ENCODE measurements around the gene SLC51B.

Gene SLC51B

GRCh38 chr15:65020419-65020818, 24.8 kb upstream of the SLC51B start:
- H2AFZ ChIP-seq (ENCODE audit: low read depth, low read length), result no peak overlapping the region
- DNase-seq (no peak), ATAC-seq (ENCODE audit: insufficient read depth, low read depth) (no peak)

GRCh38 chr15:65021488-65021887, 23.7 kb upstream of the SLC51B start:
- DNase-seq, result no peak
- no peak for TF ChIP-seq EZH2 (IDR thresholded peaks at IDR 0.05; ENCODE audit: borderline replicate concordance, low read depth, low read length, severe bottlenecking)
- TF ChIP-seq, protein P1, sequence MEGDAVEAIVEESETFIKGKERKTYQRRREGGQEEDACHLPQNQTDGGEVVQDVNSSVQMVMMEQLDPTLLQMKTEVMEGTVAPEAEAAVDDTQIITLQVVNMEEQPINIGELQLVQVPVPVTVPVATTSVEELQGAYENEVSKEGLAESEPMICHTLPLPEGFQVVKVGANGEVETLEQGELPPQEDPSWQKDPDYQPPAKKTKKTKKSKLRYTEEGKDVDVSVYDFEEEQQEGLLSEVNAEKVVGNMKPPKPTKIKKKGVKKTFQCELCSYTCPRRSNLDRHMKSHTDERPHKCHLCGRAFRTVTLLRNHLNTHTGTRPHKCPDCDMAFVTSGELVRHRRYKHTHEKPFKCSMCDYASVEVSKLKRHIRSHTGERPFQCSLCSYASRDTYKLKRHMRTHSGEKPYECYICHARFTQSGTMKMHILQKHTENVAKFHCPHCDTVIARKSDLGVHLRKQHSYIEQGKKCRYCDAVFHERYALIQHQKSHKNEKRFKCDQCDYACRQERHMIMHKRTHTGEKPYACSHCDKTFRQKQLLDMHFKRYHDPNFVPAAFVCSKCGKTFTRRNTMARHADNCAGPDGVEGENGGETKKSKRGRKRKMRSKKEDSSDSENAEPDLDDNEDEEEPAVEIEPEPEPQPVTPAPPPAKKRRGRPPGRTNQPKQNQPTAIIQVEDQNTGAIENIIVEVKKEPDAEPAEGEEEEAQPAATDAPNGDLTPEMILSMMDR (IDR thresholded peaks at IDR 0.05; ENCODE audit: borderline replicate concordance, extremely low read depth, low read length, poor library complexity, severe bottlenecking), result no peak
- Histone ChIP-seq H2AFZ (ENCODE audit: low read depth, low read length) (no peak overlapping the region), H3K27me3 (ENCODE audit: insufficient read depth, low read length, poor library complexity) (no peaks in the 10 kb centered on the region), H3K9me3 (ENCODE audit: insufficient read depth, low read length, severe bottlenecking) (no peaks in the 10 kb centered on the region), H3K79me2 (ENCODE audit: insufficient read depth, low read length) (no peaks in the 10 kb centered on the region), H3K4me2 (ENCODE audit: insufficient read depth, low read length) (no peak overlapping the region), H3K9ac (ENCODE audit: low read depth, low read length) (no peak overlapping the region), H3K27ac (ENCODE audit: low read length) (no peak overlapping the region), H3K4me1 (ENCODE audit: insufficient read depth, low read length) (no peaks in the 10 kb centered on the region), H4K20me1 (ENCODE audit: insufficient read depth, low read length) (no peaks in the 10 kb centered on the region), H3K4me3 (ENCODE audit: low read depth in 1 of 2, low read length in 2 of 2) (no peak overlapping the region), H3K36me3 (ENCODE audit: insufficient read depth, low read length) (peaks cover 34% of the 10 kb centered on the region; the same call in 1 of the 2 replicates)
- no peak for ATAC-seq (ENCODE audit: insufficient read depth, low read depth)

More at GRCh38 chr15:65020419-65020818, 24.8 kb upstream of the SLC51B start:
- no peaks in the 10 kb centered on the region for H4K20me1 ChIP-seq (ENCODE audit: insufficient read depth, low read length)
- no peaks in the 10 kb centered on the region for H3K27me3 ChIP-seq (ENCODE audit: insufficient read depth, low read length, poor library complexity)
- no peaks in the 10 kb centered on the region for H3K79me2 ChIP-seq (ENCODE audit: insufficient read depth, low read length)
- H3K36me3 ChIP-seq (ENCODE audit: insufficient read depth, low read length), result peaks cover 30% of the 10 kb centered on the region; the same call in 1 of the 2 replicates
- no peak overlapping the region for H3K27ac ChIP-seq (ENCODE audit: low read length)
- H3K9ac ChIP-seq (ENCODE audit: low read depth, low read length), result no peak overlapping the region
- no peak overlapping the region for H3K4me2 ChIP-seq (ENCODE audit: insufficient read depth, low read length)
- no peak overlapping the region for H3K4me3 ChIP-seq (ENCODE audit: low read depth in 1 of 2, low read length in 2 of 2)
- TF ChIP-seq, protein P1 (IDR thresholded peaks at IDR 0.05; ENCODE audit: borderline replicate concordance, extremely low read depth, low read length, poor library complexity, severe bottlenecking), result no peak
- no peak for TF ChIP-seq EZH2 (IDR thresholded peaks at IDR 0.05; ENCODE audit: borderline replicate concordance, low read depth, low read length, severe bottlenecking)
- no peaks in the 10 kb centered on the region for H3K9me3 ChIP-seq (ENCODE audit: insufficient read depth, low read length, severe bottlenecking)
- no peaks in the 10 kb centered on the region for H3K4me1 ChIP-seq (ENCODE audit: insufficient read depth, low read length)

- ATAC-seq (ENCODE audit: insufficient read depth, low read depth) (no peak), DNase-seq (no peak)
- Histone ChIP-seq H4K20me1 (ENCODE audit: insufficient read depth, low read length) (no peaks in the 10 kb centered on the region), H3K9me3 (ENCODE audit: insufficient read depth, low read length, severe bottlenecking) (no peaks in the 10 kb centered on the region), H3K36me3 (ENCODE audit: insufficient read depth, low read length) (peaks cover 19% of the 10 kb centered on the region), H3K4me2 (ENCODE audit: insufficient read depth, low read length) (no peak overlapping the region), H3K27me3 (ENCODE audit: insufficient read depth, low read length, poor library complexity) (no peaks in the 10 kb centered on the region), H3K9ac (ENCODE audit: low read depth, low read length) (no peak overlapping the region), H2AFZ (ENCODE audit: low read depth, low read length) (no peak overlapping the region), H3K4me3 (ENCODE audit: low read depth in 1 of 2, low read length in 2 of 2) (no peak overlapping the region), H3K79me2 (ENCODE audit: insufficient read depth, low read length) (peaks cover 13% of the 10 kb centered on the region), H3K27ac (ENCODE audit: low read length) (no peak overlapping the region), H3K4me1 (ENCODE audit: insufficient read depth, low read length) (peaks cover 18% of the 10 kb centered on the region)
- TF ChIP-seq EZH2 (IDR thresholded peaks at IDR 0.05; ENCODE audit: borderline replicate concordance, low read depth, low read length, severe bottlenecking), result no peak
- TF ChIP-seq, protein P1 (IDR thresholded peaks at IDR 0.05; ENCODE audit: borderline replicate concordance, extremely low read depth, low read length, poor library complexity, severe bottlenecking), result no peak
These were observed 18.4 kb upstream of the SLC51B start for GRCh38 chr15:65026756-65027155.
